ENCODE results near the gene CPTP. TPM values are rescaled to one million over a fixed set of nuclear protein-coding genes. Genes with fewer than 3 reads are reported as not detected.
A peak's percentile ranks its signal among the peaks of the same experiment; 100 is the strongest.

The CPTP gene
- 14.0 and 15.0 TPM in 2 replicates for total RNA-seq (2021)
- long read RNA-seq, transcript CPTP-201 (3 exons, 2,190 nt) = major isoform, 17 of 30 reads
- long read RNA-seq, transcript CPTP-202 (2 exons, 1,101 nt) = minor isoform, 9 of 30 reads
- long read RNA-seq, partial matches to known transcripts = 1 of 30 reads
- long read RNA-seq, other reads (novel, unspliced or antisense) = 2 of 30 reads

DNA sequence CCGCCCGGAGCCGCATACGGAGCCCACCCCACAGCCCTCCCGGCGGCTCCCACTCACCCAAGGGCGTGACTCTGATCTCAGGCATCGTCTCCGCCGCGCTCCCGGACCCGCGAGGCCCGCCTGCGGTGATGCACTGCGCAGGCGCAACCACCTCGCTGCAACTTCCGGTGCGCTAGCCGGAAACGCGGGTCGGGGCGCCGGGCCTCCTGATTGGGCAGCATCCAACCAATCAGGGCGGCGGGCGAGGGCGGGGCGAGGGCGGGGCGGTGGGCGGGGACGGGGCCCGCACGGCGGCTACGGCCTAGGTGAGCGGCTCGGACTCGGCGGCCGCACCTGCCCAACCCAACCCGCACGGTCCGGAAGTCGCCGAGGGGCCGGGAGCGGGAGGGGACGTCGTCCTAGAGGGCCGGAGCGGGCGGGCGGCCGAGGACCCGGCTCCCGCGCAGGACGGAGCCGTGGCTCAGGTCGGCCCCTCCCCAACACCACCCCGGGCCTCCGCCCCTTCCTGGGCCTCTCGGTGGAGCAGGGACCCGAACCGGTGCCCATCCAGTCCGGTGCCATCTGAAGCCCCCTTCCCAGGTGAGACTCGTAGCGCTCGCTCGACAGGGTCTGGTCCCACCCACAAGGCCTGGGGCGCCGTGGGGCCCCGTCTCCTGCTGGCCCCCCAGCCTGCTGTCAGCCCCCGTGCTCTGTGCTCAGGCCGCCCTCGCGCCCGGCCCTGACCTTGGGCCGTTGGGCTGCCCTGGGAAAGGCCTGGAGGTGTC is at the start of gene CPTP, which contains the start of gene INTS11:
Gene CPTP, plus strand, starts transcription at position 279 of the 764 bp plus-strand sequence. CDS start 2,109 bp downstream, outside the sequence.
Gene INTS11, minus strand, starts transcription at position 137 of the 764 bp plus-strand sequence. Its CDS starts 52 bp downstream, at position 85.
- H3K4ac ChIP-seq (ENCODE audit: low read depth, low read length) = no peak within 1 kb of the TSS
- peak; percentile 95 for DNase-seq
- H2BK20ac ChIP-seq (ENCODE audit: low read depth, low read length, poor library complexity, severe bottlenecking) = no peak within 1 kb of the TSS
- no peak within 1 kb of the TSS for H2BK120ac ChIP-seq (ENCODE audit: low read depth, low read length, poor library complexity, severe bottlenecking)
- no peak within 1 kb of the TSS for H2AFZ ChIP-seq (ENCODE audit: low read length)
- TF ChIP-seq CTCF (conservative IDR thresholded peaks at IDR 0.05) = no peak
- Mint-ChIP-seq H3K9me3 (no peaks in the 10 kb centered on the region), H3K4me1 (peaks cover 2 to 13% of the 10 kb centered on the region in 2 experiments), H3K27me3 (ENCODE audit: low read depth) (peaks cover 1% of the 10 kb centered on the region; the same call in 1 of the 2 replicates), H3K4me3 (peak within 1 kb of the TSS; percentile 82 to 88), H3K36me3 (ENCODE audit: insufficient read depth in 1 of 3, low read depth in 3 of 3) (peaks cover 4 to 16% (median 12%) of the 10 kb centered on the region in 3 experiments), H3K27ac (peak within 1 kb of the TSS; percentile 11 to 90 (median 89); a peak in 4 of 7 replicates)
- peak within 1 kb of the TSS; percentile 63 for H3K9ac ChIP-seq (ENCODE audit: extremely low read depth, insufficient read length, low read length)
- H3K79me1 ChIP-seq (ENCODE audit: insufficient read depth, low read depth, low read length, poor library complexity, severe bottlenecking) = peaks cover 8% of the 10 kb centered on the region
- H4K20me1 ChIP-seq (ENCODE audit: control insufficient read depth, insufficient read depth, insufficient read length) = peaks cover 5% of the 10 kb centered on the region
- no peak within 1 kb of the TSS for H3T11ph ChIP-seq (ENCODE audit: low read length)
- no peak within 1 kb of the TSS for H3K18ac ChIP-seq (ENCODE audit: insufficient read length, low read depth, low read length)
- H2BK5ac ChIP-seq (ENCODE audit: insufficient read length, low read length) = no peak within 1 kb of the TSS
- no peaks in the 10 kb centered on the region for H3K4me1 ChIP-seq (ENCODE audit: insufficient read depth, low read length)
- no CpG with 5 or more reads among the region's 84 CpGs for WGBS (ENCODE audit: extremely low coverage, insufficient read length, low lambda C conversion rate)
- H3K27me3 ChIP-seq (ENCODE audit: insufficient read depth, low read length) = no peaks in the 10 kb centered on the region
- no peak within 1 kb of the TSS for H4K91ac ChIP-seq (ENCODE audit: insufficient read length, low read depth, low read length)
- H3K27ac ChIP-seq (ENCODE audit: insufficient read length, low read depth, low read length) = no peak within 1 kb of the TSS
- H2BK12ac ChIP-seq (ENCODE audit: insufficient read length, low read depth, low read length) = no peak within 1 kb of the TSS
- H4K5ac ChIP-seq (ENCODE audit: insufficient read length, low read depth, low read length) = no peak within 1 kb of the TSS
- H2AK5ac ChIP-seq (ENCODE audit: insufficient read length, low read length) = no peak within 1 kb of the TSS
- peak within 1 kb of the TSS; percentile 68 for H3K4me2 ChIP-seq (ENCODE audit: insufficient read depth, insufficient read length, low read length)
- no peak within 1 kb of the TSS for H2BK15ac ChIP-seq (ENCODE audit: low read depth, low read length)
- no peak within 1 kb of the TSS for H4K8ac ChIP-seq (replicated peaks; ENCODE audit: insufficient read length, low read depth, low read length)
- H3K79me2 ChIP-seq (ENCODE audit: insufficient read depth, low read length) = peaks cover 17% of the 10 kb centered on the region; the same call in 1 of the 2 replicates
- H3K56ac ChIP-seq (ENCODE audit: insufficient read length, low read depth, low read length) = no peak within 1 kb of the TSS
- H3K9me3 ChIP-seq (ENCODE audit: control insufficient read depth, low read depth, low read length) = no peaks in the 10 kb centered on the region
- H3K23me2 ChIP-seq (ENCODE audit: insufficient read length, low read depth, low read length, poor library complexity, severe bottlenecking) = peaks cover 8% of the 10 kb centered on the region
- H3K14ac ChIP-seq (ENCODE audit: insufficient read depth, low read length) = peak within 1 kb of the TSS; percentile 78
- no peak within 1 kb of the TSS for H3K23ac ChIP-seq (ENCODE audit: insufficient read length, low read depth, low read length)
